ENCODE data around the gene CTAGE4.
"Not testable (repeated sequence)": the region's sequence is repeated elsewhere in the genome, so short reads cannot be mapped to it uniquely, and the experiment has no call there.

DNA sequence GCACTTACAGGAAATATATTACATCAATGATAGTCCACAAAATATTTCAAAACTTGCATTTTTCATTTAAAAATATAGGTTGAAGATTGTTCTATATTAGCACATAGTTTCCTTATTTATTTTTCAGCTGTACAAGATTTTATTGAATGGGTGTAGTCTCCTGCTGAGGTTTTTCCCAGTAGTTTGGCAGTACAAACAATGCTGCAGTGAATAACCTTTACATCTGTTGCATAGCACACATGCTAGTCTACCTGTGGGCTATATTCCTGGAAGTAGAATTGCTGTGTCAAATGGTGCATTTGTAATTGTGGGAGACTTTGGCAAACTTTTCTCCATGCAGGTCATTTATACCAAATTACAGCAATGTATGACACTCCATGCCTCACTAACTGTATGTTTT, 37.3 kb downstream of the CTAGE4 start:
- TF ChIP-seq, protein P1, sequence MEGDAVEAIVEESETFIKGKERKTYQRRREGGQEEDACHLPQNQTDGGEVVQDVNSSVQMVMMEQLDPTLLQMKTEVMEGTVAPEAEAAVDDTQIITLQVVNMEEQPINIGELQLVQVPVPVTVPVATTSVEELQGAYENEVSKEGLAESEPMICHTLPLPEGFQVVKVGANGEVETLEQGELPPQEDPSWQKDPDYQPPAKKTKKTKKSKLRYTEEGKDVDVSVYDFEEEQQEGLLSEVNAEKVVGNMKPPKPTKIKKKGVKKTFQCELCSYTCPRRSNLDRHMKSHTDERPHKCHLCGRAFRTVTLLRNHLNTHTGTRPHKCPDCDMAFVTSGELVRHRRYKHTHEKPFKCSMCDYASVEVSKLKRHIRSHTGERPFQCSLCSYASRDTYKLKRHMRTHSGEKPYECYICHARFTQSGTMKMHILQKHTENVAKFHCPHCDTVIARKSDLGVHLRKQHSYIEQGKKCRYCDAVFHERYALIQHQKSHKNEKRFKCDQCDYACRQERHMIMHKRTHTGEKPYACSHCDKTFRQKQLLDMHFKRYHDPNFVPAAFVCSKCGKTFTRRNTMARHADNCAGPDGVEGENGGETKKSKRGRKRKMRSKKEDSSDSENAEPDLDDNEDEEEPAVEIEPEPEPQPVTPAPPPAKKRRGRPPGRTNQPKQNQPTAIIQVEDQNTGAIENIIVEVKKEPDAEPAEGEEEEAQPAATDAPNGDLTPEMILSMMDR (IDR thresholded peaks at IDR 0.05): not testable (repeated sequence)
- not testable (repeated sequence) for TF ChIP-seq POLR2A (IDR thresholded peaks at IDR 0.05)
